T follicular helper cell (primary cell): ENCODE data around the gene POU5F1.
"Not testable (repeated sequence)": the region's sequence is repeated elsewhere in the genome, so short reads cannot be mapped to it uniquely, and the experiment has no call there.

ENCODE experiments used
- DNase-seq: peaks from one replicate; pipeline ENCODE4 v3.0.0-alpha.2; 2020; ENCODE audit warnings: low read depth

Gene POU5F1

DNA sequence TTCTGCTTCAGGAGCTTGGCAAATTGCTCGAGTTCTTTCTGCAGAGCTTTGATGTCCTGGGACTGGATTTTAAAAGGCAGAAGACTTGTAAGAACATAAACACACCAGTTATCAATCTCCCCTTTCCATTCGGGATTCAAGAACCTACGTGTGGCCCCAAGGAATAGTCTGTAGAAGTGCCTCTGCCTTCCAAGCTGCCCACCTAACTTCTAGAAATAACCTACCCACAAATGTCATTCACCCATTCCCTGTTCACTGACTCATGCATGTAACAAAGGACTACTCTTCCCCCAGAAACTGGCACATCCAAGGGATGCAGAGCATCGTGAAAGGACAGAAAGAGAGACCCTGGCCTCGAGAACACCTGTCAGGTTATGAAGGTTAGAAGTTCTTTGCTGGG is 4.5 kb downstream of the POU5F1 start:
- DNase-seq: no peak

DNA sequence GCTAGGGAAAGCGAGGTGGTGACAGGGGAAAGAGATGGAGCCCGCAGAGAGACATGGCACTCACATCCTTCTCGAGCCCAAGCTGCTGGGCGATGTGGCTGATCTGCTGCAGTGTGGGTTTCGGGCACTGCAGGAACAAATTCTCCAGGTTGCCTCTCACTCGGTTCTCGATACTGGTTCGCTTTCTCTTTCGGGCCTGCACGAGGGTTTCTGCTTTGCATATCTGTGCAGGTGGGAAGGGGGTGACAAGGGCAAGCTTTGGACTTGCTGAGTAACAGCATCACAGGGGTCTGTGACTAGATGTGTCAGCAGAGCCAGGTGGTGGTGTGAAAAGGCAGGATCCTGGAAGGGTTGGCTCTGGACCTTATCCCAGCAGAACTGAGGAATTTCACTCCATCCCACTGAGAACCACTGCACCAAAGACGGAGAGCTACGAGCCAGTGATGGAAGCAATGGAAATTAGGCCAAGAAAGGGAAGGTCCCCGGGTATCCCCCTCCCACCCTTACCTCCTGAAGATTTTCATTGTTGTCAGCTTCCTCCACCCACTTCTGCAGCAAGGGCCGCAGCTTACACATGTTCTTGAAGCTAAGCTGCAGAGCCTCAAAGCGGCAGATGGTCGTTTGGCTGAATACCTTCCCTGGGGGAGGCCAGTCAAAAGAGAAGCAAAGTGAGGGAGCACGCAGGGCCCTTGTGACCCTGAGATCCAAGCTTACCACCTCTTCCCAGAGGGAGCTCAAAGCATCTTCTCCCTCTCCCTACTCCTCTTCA is 5.2 kb downstream of the POU5F1 start:
- DNase-seq: not testable (repeated sequence)

DNA sequence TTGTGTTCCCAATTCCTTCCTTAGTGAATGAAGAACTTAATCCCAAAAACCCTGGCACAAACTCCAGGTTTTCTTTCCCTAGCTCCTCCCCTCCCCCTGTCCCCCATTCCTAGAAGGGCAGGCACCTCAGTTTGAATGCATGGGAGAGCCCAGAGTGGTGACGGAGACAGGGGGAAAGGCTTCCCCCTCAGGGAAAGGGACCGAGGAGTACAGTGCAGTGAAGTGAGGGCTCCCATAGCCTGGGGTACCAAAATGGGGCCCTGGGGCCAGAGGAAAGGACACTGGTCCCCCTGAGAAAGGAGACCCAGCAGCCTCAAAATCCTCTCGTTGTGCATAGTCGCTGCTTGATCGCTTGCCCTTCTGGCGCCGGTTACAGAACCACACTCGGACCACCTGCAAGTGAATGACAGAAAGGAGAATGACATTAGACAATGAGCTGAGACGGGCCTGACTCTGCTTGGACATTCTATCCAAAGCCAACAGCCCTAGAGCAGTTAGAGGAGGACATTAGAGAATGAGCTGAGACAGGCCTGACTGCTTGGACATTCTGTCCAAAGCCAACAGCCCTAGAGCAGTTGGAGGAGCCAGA is 5.9 kb downstream of the POU5F1 start:
- not testable (repeated sequence) for DNase-seq

DNA sequence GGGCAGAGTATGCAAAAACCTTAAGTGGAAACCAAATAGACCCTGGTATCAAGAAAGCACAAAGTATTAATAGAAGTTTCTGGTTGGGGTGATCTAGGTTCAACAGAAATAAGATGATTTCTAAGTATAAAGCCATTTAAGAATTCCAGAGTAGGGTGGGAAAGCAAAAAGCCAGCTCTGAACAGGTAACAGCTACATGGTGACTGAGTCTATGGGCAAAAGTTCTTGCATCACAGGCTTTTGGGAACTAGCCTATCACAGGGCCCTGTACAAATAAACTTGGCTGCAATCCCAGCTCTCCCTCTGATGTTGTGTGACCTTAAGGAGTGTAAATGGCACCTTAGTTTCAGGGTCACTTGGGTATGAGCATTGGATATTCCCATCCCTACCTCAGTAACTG is 6.6 kb downstream of the POU5F1 start:
- DNase-seq: no peak

DNA sequence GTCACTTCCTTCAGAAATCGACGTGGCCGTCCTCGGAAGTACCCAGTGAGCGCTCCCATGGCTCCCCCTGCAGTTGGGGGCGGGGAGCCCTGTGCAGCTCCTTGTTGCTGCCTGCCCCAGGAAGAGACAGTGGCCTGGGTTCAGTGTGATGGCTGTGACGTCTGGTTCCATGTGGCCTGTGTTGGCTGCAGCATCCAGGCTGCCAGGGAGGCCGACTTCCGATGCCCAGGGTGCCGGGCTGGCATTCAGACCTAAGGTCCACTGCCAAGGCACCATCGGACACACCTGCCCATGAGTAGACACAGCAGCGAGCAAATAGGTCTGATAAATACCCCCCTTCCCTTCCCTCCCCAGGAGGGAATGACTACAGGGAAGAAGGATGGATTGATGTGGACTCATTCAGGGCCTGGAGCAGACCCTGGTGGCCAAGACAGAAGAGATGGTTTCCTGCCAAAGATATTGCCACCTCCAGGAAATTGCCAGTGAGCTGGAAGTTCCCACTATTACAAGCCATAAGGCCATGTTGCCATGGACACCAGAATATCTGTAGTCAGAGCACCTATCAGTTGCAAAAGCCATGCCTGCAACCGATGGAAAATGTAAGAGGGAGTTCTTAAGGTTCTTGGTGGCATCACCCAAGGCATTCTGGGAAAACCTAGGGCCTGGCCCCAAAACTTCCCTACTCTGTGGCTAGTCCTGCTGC is 7.9 kb downstream of the POU5F1 start:
- no peak for DNase-seq

DNA sequence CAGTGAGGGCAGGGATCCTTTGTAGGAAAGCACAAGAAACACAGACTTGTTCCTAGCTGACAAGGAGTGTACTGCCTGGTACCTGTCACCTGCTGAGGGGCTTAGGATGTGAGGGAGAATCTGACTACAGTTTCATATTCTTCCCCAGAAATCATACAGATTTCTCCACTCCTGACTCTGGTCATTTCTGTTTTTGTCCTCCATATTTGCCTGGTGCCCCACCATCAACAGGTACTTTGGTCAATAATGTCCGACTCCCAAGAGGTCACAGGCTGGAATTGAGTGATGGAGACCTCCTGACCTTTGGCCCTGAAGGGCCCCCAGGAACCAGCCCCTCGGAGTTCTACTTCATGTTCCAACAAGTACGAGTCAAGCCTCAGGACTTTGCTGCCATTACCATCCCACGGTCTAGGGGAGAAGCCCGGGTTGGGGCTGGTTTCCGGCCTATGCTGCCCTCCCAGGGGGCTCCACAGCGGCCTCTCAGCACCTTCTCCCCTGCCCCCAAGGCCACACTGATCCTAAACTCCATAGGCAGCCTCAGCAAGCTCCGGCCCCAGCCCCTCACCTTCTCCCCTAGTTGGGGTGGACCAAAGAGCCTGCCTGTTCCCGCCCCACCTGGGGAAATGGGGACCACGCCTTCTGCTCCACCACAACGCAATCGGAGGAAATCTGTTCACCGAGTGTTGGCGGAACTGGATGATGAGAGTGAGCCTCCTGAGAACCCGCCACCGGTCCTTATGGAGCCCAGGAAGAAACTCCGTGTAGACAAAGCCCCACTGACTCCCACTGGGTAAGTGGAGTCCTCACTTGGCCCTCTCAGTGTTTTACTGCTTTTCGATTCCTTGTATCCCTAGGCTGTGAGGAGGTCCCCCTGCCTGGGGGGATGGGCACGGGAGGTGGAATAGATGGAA is 9.0 kb downstream of the POU5F1 start:
- no peak for DNase-seq

DNA sequence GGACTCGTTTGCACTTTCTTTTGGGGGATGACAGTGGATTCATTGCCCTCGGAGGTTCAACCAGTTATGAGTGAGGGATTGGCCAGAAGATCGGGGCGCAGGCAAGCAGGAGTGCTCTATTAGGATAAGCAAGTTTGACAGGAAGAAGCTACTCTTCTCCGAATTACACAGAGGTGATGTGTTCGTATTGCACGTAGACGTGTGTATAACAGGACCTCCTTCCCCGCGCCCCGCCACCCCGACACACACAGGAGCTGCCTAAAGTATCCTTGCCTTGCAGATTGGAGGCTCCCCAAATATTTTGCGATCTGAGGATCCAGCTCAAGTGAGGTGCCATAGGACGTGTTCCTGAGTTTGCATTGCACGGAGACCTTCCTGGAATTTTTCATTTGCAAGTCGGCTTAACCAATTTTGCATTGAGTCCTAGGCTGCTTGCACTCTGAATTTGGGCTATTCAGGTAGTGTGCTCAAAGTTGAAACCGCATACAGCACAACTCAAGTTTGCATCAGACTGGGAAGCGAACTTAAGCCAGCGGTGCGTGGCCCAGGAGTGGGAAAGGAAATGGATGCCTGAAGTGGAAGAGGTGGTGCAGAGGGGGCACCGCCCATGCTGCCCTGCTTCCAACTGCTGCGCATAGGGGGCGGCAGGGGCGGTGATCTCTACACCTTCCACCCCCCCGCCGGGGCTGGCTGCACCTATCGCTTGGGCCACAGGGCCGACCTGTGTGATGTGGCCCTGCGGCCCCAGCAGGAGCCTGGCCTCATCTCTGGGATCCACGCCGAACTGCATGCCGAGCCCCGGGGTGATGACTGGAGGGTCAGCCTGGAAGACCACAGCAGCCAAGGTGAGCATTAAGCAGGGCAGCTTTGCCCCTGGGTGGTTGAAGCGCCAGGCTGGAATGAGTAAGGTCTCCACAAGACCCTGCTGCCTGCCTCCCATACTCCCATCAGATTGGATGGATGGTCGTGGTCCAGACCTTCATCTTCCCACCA is 11.3 kb downstream of the POU5F1 start:
- no peak for DNase-seq

DNA sequence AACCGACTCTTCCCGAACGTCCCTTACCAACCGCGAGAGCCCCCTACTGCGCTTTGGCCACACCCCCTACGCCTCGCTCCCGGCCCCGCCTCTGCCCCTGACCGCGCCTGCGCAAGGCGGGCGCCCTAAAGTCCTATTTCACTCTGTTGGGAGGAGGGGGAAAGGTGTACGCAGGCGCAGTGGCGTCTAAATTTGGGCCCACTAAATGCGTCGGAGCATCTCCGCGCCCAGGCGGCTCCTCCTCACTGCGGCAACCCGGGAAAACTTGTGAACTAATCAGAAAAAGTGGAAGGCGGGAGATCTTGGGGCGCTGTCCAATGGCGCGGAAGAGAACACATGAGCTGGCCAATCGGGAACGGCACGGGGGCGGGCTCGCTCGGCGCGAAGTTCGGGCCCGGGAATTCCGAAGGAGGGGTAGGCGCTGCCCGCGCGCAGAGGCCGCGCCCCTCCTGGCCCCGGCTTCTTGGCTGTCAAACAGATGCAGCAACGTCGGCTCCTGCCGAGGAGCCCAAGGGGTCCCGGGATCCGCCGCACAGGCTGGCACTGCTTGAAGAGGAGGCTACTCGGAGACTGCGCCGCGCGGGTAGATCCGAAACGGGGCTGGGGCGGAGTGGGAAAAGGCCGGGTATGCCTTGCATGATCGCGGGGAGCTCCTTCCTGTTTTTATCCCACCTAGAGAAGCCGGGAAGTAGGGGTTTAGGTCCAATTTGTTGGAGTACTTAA is 12.2 kb downstream of the POU5F1 start, which contains the start of gene TCF19:
TSS of gene TCF19 (plus strand) at position 450 of the 723 bp plus-strand sequence. CDS start 881 bp downstream, outside the sequence.
- DNase-seq: peak; percentile 99

DNA sequence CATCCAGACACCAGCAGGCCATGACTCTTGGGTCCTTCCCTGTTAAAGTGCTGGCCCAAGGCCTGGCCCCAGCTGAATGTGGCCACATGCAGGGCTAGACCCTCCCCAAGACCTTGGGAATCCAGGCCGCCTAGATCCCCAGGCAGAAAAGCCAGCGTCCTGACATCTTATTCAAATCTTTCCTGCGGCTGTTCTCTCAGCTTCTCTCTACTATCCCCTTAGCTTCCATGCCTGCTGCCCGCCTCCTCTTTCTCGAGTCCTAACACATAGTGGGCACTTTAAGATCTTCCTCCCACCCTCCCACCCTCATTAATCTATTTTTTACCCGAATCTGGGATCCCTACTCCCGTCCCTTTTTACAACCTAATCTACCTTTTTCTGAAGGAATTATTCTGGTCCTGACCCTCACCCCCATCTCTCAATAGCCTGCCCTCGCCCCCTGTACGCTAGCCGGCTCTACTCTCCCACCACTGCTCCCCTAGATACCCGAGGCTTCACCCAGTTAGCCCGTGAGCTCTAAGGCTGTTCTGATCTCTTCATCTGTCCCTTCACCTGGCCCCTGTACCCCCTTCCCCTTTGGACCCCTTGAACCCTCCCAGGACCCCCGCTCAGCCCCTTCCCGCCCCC is 12.9 kb downstream of the POU5F1 start, which contains the start of gene CCHCR1:
TSS of gene CCHCR1 (minus strand) at position 290 of the 627 bp plus-strand sequence. CDS start at position 88, 202 bp downstream.
- no peak for DNase-seq

DNA sequence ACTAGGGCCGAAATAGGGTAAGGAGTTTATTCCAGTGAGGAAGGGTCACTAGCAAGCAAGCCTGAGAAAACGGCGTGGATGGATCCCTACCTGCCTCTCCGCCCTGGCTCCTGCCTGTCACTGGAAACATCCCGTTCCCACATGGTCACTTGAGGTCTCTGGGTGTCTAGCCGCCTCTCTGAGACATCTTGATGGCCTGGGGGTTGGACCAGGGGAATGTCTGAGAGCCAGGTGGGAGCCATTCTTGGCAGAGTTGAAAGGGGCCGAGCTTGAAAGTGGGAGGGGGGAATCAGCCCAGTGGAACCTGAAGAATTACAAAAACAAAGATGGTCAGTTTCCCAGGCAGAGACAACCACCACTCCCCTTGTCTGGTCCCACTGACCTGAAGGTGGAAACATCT is 13.8 kb downstream of the POU5F1 start:
- no peak for DNase-seq

DNA sequence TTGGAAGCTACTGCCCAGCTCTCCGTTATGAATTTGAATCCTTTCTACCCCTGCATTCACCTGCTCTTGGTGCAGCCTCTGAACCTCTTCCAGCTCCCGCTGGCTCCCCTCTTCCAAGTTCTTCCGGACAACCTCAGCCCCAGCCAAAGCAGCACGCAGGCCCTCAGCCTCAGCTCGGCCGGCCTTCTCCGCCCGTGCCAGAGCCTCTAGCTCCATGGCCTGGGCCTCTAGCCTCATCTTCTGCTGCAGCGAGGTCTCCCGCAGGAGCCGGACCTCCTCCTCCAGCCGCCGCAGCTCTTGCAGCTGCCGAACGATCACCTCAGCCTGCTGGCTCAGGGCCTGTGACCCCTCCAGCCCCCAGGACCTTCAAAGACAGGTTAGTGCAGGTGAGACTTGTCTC is 16.0 kb downstream of the POU5F1 start:
- no peak for DNase-seq

DNA sequence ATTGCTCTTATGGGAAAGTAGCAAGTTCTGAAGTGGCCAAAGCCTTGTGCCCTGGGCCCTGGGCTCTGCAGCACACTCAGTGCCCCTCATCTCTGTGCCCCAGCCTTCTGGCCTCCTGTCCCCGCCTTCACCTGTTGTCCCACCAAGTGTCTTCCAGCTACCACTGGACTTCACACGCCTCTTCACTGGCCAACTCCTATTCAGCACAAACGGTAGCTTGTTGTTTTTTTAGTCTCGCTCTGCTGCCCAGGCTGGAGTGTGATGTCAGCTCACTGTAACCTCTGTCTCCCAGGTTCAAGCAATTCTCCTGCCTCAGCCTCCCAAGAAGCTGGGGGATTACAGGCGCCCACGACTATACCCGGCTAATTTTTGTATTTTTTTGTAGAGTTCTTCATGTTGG is 17.7 kb downstream of the POU5F1 start:
- no peak for DNase-seq

DNA sequence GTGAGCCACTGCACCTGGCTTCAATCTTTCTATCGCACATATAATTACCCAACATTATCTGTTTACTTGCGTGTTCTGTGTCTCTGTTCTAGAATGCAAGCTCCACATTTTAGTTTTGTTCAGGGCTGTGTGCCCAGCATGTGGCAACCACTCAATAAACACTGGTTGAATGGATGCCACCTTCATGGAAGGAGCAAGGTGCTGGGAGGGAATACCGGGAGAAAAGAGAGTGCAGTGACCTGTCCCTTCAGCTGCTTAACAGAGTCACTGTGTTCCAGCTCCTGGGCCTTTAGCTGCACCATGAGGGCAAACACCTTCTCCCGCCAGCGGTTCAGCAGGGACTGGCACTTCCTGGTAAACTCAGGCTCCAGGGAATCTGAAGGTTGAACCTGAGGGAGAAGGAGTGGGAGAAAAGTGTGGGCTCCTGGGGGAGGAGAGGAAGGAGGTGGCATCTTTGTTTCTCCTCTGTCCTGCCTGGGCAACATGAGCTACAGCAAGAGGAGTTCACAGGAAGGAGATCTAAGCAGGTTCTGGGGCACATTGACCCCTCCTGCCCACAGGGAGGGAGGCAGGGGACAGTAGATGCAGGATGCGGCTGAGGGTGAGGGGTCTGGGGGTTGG is 20.5 kb downstream of the POU5F1 start:
- no peak for DNase-seq

DNA sequence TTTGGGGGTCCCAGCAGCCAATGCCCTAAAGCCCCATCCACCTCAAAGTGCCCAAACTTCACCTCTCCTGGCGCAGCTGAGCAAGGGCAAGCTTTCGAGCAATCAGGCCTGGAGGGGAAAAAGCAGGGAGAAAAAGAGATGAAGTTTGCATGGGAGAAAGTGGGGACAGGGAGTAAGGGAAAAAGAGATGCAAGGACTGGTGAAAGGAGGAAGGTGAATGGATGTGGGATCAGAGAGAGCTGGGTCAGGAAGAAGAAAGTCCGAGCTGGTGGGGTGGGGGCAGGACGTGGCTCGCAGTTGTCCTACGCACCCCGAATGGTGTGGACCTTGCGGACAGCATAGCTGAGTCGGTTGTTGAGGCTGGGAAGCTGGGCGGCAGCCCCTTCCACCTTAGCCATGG is 25.1 kb downstream of the POU5F1 start:
- no peak for DNase-seq

DNA sequence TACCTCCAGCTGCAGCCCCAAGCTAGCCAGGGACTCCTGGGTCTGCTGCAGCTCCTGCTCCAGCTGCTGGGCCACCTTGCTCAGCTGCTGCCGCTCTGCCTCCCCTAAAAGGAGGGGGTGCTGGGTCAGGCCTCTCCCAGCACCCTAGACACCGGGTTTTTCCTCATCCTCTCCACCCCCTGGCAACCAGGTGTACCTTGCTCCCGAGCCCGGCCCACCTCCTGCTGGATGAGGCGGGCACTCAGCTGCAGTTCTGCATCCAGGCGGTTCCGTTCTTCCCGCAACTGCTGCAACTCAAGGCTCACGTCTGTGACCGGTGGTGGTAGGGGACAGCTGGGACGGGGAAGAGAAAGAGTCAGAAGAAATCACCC is 25.5 kb downstream of the POU5F1 start:
- DNase-seq: no peak

DNA sequence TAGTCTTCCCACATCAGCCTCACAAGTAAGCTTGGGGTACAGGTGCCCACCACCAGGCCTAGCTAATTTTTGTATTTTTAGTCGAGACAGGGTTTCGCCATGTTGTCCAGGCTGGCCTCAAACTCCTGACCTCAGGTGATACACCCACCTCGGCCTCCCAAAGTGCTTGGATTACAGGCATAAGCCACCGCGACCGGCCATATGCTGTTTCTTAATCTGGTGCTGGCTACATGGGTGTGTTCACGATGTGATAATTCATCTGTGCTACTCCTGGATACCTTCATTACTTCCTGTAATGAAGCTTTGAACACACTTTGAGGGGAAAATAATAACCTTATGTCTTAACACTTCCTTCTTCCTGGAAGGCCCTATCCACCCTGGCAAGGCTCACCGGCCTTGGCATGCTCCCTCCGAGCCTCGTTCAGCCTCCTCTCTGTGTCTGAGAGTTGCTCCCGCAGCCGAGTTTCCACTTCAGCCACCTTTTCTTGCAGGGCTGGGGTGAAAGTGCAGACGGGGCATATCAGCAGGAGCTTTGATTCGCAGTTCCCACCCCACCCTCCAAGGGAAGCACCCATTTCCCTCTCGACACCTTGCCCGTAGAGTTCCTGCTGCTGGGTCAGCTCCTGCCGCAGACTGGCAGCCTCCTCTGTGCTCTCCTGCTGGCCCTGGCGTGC is 26.0 kb downstream of the POU5F1 start:
- DNase-seq: no peak

DNA sequence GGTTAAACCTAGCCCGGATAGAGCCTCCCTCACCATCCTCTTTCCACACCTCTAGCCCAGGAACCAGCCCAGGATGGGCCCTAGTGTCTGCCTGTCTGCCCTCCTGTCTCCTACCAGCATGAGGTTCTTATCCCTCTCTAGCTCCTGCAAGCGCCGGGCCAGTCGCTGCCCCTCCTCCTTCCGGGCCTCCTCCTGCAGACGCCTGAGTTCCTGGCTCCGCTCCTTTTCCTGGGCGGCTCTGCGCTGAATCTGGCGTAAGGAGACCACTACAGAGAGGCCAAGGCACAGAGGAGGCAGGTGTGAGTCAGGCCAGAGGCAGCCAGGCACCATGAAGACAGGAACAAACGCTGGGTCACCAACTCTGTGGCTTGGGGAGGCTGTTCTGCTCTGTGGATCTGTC is 27.3 kb downstream of the POU5F1 start:
- no peak for DNase-seq

DNA sequence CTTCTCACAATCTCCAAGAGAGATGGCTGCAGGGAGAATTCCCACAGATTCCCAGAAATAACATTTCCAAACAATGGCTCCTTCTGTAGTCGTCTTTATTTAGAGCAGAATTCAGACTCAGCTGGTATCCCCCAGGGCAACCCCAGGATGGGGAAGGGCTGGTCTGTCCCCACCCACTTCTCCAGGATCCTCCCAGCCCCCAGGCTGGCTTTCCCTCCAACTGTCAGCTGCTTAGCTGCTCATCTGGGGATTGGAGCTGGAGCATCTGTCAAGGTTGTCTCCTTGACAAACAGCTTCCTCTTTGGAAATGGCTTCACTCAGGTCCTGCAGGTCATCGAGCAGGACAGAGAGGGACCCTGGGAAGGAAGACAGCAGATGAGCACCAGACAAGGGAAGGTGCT is 28.1 kb downstream of the POU5F1 start:
- DNase-seq: no peak
